Parathyroid adenoma (tissue), 2 donors: ENCODE data around the gene MYRF.

Experiments used
- H2AFZ ChIP-seq: fragments of 300-600 bp; sonication (generic); one replicate; pipeline ENCODE4 v1.7.0; 2017; ENCODE audit warnings: antibody characterized with exemption, mild to moderate bottlenecking
- H3K27ac ChIP-seq: fragments of 300-600 bp; sonication (generic); one replicate; pipeline ENCODE4 v1.7.0; 2017
- H3K27me3 ChIP-seq: fragments of 300-600 bp; sonication (generic); one replicate; pipeline ENCODE4 v1.7.0; 2017; ENCODE audit warnings: low read length; ENCODE audit not compliant: control insufficient read depth, insufficient read depth
- H3K36me3 ChIP-seq: fragments of 300-600 bp; sonication (generic); one replicate; pipeline ENCODE4 v1.7.0; 2017; ENCODE audit warnings: low read length; ENCODE audit not compliant: control insufficient read depth, insufficient read depth
- H3K4me1 ChIP-seq: fragments of 300-600 bp; sonication (generic); one replicate; pipeline ENCODE4 v1.7.0; 2017; ENCODE audit warnings: control low read depth
- H3K4me2 ChIP-seq: fragments of 300-600 bp; sonication (generic); one replicate; pipeline ENCODE4 v1.7.0; 2017; ENCODE audit warnings: low read length
- H3K4me3 ChIP-seq: fragments of 300-600 bp; sonication (generic); one replicate; pipeline ENCODE4 v1.7.0; 2017; ENCODE audit warnings: low read depth, low read length
- H3K79me2 ChIP-seq: fragments of 300-600 bp; sonication (generic); one replicate; pipeline ENCODE4 v1.7.0; 2017; ENCODE audit warnings: control low read depth
- H3K9ac ChIP-seq: fragments of 300-600 bp; sonication (generic); one replicate; pipeline ENCODE4 v1.7.0; 2017; ENCODE audit warnings: mild to moderate bottlenecking
- H3K9me3 ChIP-seq: fragments of 300-600 bp; sonication (generic); one replicate; pipeline ENCODE4 v1.7.0; 2017; ENCODE audit warnings: low read length; ENCODE audit not compliant: control insufficient read depth
- TF ChIP-seq, protein P1 (sequence below): fragments of 300-600 bp; sonication (generic); IDR thresholded peaks from one replicate; pipeline ENCODE4 v1.7.0; 2017; ENCODE audit warnings: antibody characterized with exemption, mild to moderate bottlenecking
- donor health status: primary hyperparathyroidism.

The MYRF gene

GRCh38 chr11:61775606-61776554 is 23.4 kb downstream of the MYRF start:
- Histone ChIP-seq H2AFZ (no peak overlapping the region), H3K9ac (no peak overlapping the region), H3K4me3 (no peak overlapping the region)

GRCh38 chr11:61776561-61777075 is 24.2 kb downstream of the MYRF start:
- Histone ChIP-seq H3K4me1 (no peaks in the 10 kb centered on the region), H3K27me3 (no peaks in the 10 kb centered on the region), H3K4me2 (no peak overlapping the region), H3K36me3 (no peaks in the 10 kb centered on the region), H2AFZ (no peak overlapping the region), H3K27ac (no peak overlapping the region), H3K4me3 (no peak overlapping the region), H3K9ac (no peak overlapping the region), H3K79me2 (no peaks in the 10 kb centered on the region), H3K9me3 (no peaks in the 10 kb centered on the region)
- TF ChIP-seq, protein P1, sequence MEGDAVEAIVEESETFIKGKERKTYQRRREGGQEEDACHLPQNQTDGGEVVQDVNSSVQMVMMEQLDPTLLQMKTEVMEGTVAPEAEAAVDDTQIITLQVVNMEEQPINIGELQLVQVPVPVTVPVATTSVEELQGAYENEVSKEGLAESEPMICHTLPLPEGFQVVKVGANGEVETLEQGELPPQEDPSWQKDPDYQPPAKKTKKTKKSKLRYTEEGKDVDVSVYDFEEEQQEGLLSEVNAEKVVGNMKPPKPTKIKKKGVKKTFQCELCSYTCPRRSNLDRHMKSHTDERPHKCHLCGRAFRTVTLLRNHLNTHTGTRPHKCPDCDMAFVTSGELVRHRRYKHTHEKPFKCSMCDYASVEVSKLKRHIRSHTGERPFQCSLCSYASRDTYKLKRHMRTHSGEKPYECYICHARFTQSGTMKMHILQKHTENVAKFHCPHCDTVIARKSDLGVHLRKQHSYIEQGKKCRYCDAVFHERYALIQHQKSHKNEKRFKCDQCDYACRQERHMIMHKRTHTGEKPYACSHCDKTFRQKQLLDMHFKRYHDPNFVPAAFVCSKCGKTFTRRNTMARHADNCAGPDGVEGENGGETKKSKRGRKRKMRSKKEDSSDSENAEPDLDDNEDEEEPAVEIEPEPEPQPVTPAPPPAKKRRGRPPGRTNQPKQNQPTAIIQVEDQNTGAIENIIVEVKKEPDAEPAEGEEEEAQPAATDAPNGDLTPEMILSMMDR: peak; percentile 31

More at GRCh38 chr11:61775606-61776554, 23.4 kb downstream of the MYRF start:
- TF ChIP-seq, protein P1: no peak
- Histone ChIP-seq H3K4me2 (no peak overlapping the region), H3K27me3 (no peaks in the 10 kb centered on the region), H3K9me3 (no peaks in the 10 kb centered on the region), H3K36me3 (no peaks in the 10 kb centered on the region), H3K4me1 (no peaks in the 10 kb centered on the region), H3K79me2 (no peaks in the 10 kb centered on the region), H3K27ac (no peak overlapping the region)

DNA sequence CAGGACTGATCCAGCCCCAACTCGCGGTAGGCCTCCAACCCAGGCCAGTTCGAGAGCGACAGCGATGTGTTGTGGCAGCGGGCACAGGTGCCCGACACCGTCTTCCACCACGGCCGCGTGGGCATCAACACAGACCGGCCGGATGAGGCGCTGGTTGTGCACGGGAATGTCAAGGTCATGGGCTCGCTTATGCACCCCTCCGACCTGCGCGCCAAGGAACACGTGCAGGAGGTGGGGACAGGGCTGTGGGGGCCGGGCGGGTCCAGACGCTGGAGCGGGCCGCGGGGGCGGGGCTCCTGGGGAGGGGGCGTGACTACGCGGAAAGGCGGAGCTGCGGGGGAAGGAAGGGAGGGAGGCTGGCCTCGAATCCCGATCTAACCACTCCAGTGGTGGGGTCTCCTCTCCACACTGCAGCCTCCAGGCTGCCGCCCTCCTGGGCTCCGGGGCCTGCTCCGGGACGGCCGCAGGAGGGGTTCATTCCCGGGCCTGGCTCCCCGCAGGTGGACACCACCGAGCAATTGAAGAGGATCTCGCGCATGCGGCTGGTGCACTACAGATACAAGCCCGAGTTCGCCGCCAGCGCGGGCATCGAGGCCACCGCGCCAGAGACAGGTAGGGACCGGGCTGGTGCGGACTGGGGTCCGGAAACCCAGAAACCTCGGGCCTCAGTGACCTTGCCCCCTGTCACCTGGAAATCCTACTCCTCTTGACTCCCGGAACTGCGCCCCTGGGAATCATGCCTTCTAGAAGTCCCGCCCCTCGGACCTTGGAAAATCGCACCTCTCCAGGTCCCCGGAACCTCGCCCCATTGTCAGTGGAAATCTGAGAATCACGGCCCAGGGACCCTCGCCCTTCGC is 25.0 kb downstream of the MYRF start:
- no peaks in the 10 kb centered on the region for H3K27me3 ChIP-seq
- no peaks in the 10 kb centered on the region for H3K79me2 ChIP-seq
- H2AFZ ChIP-seq: peak overlapping the region; percentile 33
- H3K4me3 ChIP-seq: no peak overlapping the region
- H3K36me3 ChIP-seq: no peaks in the 10 kb centered on the region
- H3K9ac ChIP-seq: no peak overlapping the region
- H3K27ac ChIP-seq: no peak overlapping the region
- no peaks in the 10 kb centered on the region for H3K9me3 ChIP-seq
- peak overlapping the region; percentile 42 for H3K4me2 ChIP-seq
- TF ChIP-seq, protein P1: no peak
- no peaks in the 10 kb centered on the region for H3K4me1 ChIP-seq

- Histone ChIP-seq H3K27me3 (no peaks in the 10 kb centered on the region), H2AFZ (no peak overlapping the region), H3K9ac (no peak overlapping the region), H3K79me2 (no peaks in the 10 kb centered on the region), H3K9me3 (no peaks in the 10 kb centered on the region), H3K4me1 (no peaks in the 10 kb centered on the region), H3K36me3 (no peaks in the 10 kb centered on the region), H3K27ac (no peak overlapping the region), H3K4me3 (no peak overlapping the region), H3K4me2 (no peak overlapping the region)
- TF ChIP-seq, protein P1: no peak
Measured at GRCh38 chr11:61778357-61778886, 26.0 kb downstream of the MYRF start.
